Measurements from ENCODE around the gene CNGA3.

DNA sequence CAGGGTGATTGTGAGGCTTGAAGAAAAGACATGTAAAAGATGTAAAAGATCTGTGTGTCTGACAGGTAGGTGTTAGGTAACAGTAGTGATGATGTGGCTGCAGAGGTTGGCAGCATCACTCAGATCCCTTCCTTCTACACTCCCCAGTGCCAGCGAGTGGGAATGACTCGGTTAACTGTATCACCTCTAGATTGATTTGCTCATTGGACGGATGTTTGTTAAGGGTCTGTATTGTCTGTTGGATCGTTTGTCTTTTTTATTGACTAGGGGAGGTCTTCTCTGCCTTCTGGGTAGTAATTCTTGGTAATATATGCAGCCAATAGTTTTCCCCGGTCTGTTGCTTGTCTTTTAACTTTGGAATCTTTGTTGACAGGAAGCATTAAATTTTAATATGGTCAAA, 44.8 kb upstream of the CNGA3 start:
- TF ChIP-seq POLR2A (IDR thresholded peaks at IDR 0.05; ENCODE audit: low read depth, low read length) (no peak), CTCF (IDR thresholded peaks at IDR 0.05; ENCODE audit: extremely low read depth in 1 of 2, insufficient read depth in 1 of 2, low read depth in 1 of 2, low read length in 2 of 2) (no peak), EZH2 (IDR thresholded peaks at IDR 0.05; ENCODE audit: borderline replicate concordance, low read depth, low read length, severe bottlenecking) (no peak), POLR2AphosphoS5 (IDR thresholded peaks at IDR 0.05; ENCODE audit: insufficient read depth, low read depth, low read length) (no peak)
